Calu3 (cell line): ENCODE measurements around the gene RABGAP1L. TPM values are rescaled to one million over a fixed set of nuclear protein-coding genes. Genes with fewer than 3 reads are reported as not detected.
"Not testable (repeated sequence)": the region's sequence is repeated elsewhere in the genome, so short reads cannot be mapped to it uniquely, and the experiment has no call there.

Experiments
- BruUV-seq: library from RNA; stranded (reverse); fragments of 400-500 nt; replicated peaks from 2 replicates; lab custom pipeline; 2021; lab: Mats Ljungman, UMichigan
- CTCF ChIA-PET: fragments of 300-600 bp; sonication (Branson Sonifier 250); formaldehyde crosslinking; loops from one replicate; lab custom pipeline; 2022; ENCODE audit warnings: antibody characterized with exemption; lab: Charles Lee
- DNase-seq: peaks from one replicate; pipeline ENCODE4 v3.0.0; 2022
- H3K27ac Mint-ChIP-seq: one replicate; pipeline ENCODE4 v1.8.0; 2022; ENCODE audit warnings: mixed read lengths; ENCODE audit not compliant: unreplicated experiment
- H3K27me3 Mint-ChIP-seq: one replicate; pipeline ENCODE4 v1.8.0; 2022; ENCODE audit warnings: mixed read lengths; ENCODE audit not compliant: unreplicated experiment
- H3K36me3 Mint-ChIP-seq: one replicate; pipeline ENCODE4 v1.8.0; 2022; ENCODE audit warnings: mild to moderate bottlenecking, moderate library complexity, mixed read lengths; ENCODE audit not compliant: insufficient read depth, unreplicated experiment
- H3K4me1 Mint-ChIP-seq: one replicate; pipeline ENCODE4 v1.8.0; 2022; ENCODE audit warnings: mild to moderate bottlenecking, low read depth, mixed read lengths; ENCODE audit not compliant: unreplicated experiment
- H3K4me3 Mint-ChIP-seq: one replicate; pipeline ENCODE4 v1.8.0; 2022; ENCODE audit warnings: mild to moderate bottlenecking, low read depth, moderate library complexity, mixed read lengths; ENCODE audit not compliant: unreplicated experiment
- H3K9me3 Mint-ChIP-seq: one replicate; pipeline ENCODE4 v1.8.0; 2022; ENCODE audit warnings: low read depth, mixed read lengths; ENCODE audit not compliant: unreplicated experiment
- intact Hi-C: fragments of 100-400 bp; cut with micrococcal nuclease; formaldehyde crosslinking; loops from one replicate; pipeline ENCODE4 v1.10.0; 2022; ENCODE audit not compliant: unreplicated experiment
- total RNA-seq: library from RNA; stranded (reverse); gene quantifications from 2 replicates; pipeline ENCODE4 v1.2.3, GENCODE V29; 2022
- TF ChIP-seq, protein P1 (sequence below): fragments of 200-600 bp; IDR thresholded peaks from one replicate; pipeline ENCODE4 v1.8.0; 2022; ENCODE audit warnings: antibody characterized with exemption; ENCODE audit not compliant: unreplicated experiment

Gene RABGAP1L
- total RNA-seq, 1 experiment from 2014 or later = 135 TPM

DNA sequence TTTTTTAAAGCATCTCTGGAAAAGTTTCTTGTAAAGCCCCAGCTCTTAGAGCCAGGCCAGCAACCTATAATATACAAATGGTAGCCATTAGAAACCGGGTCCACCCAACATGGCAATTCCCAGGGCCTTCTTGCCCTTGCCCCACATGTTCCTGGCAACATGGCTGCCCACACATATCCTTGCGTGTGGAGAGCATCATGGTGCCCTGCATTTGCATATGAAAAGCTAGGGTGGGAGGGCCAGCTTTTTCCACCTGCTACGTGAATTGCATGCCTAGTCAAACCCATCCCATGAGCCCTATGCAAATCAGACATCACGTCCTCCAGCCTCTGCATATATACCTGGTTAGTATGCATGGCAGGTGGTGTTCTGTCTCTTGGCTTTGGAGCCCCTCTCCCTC is 88.2 kb downstream of the RABGAP1L start:
- Mint-ChIP-seq H3K4me1 (no peaks in the 10 kb centered on the region), H3K4me3 (no peak overlapping the region), H3K27me3 (no peaks in the 10 kb centered on the region), H3K9me3 (no peaks in the 10 kb centered on the region), H3K27ac (no peak overlapping the region), H3K36me3 (no peaks in the 10 kb centered on the region)
- TF ChIP-seq, protein P1, sequence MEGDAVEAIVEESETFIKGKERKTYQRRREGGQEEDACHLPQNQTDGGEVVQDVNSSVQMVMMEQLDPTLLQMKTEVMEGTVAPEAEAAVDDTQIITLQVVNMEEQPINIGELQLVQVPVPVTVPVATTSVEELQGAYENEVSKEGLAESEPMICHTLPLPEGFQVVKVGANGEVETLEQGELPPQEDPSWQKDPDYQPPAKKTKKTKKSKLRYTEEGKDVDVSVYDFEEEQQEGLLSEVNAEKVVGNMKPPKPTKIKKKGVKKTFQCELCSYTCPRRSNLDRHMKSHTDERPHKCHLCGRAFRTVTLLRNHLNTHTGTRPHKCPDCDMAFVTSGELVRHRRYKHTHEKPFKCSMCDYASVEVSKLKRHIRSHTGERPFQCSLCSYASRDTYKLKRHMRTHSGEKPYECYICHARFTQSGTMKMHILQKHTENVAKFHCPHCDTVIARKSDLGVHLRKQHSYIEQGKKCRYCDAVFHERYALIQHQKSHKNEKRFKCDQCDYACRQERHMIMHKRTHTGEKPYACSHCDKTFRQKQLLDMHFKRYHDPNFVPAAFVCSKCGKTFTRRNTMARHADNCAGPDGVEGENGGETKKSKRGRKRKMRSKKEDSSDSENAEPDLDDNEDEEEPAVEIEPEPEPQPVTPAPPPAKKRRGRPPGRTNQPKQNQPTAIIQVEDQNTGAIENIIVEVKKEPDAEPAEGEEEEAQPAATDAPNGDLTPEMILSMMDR = no peak
- CTCF ChIA-PET = no interaction called here
- DNase-seq = no peak
- intact Hi-C loops = no loop called here
- BruUV-seq = no TSS peak

DNA sequence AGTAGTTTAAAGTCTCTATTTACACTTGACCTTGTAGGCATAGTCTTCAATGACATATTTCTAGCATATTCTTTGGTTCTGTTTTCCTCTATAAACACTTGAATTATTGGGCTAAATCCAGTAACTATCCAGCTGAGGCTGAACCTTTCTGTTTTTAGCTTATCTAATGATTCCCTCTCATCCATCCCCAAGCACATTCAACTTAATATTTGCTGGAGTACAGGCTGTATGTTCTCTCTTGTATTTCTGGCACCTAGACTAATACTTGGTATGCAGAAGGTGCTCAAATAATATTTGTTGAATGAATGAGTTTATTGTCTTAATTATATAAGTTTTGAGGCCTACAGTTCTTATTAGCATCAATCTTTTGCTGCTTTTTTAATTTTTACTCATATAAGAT is 88.7 kb downstream of the RABGAP1L start:
- no peaks in the 10 kb centered on the region for H3K9me3 Mint-ChIP-seq
- TF ChIP-seq, protein P1 = no peak
- intact Hi-C loops = no loop called here
- no peak overlapping the region for H3K4me3 Mint-ChIP-seq
- no peak overlapping the region for H3K27ac Mint-ChIP-seq
- H3K4me1 Mint-ChIP-seq = no peaks in the 10 kb centered on the region
- BruUV-seq = no TSS peak
- no peaks in the 10 kb centered on the region for H3K36me3 Mint-ChIP-seq
- no peak for DNase-seq
- CTCF ChIA-PET = no interaction called here
- H3K27me3 Mint-ChIP-seq = no peaks in the 10 kb centered on the region

DNA sequence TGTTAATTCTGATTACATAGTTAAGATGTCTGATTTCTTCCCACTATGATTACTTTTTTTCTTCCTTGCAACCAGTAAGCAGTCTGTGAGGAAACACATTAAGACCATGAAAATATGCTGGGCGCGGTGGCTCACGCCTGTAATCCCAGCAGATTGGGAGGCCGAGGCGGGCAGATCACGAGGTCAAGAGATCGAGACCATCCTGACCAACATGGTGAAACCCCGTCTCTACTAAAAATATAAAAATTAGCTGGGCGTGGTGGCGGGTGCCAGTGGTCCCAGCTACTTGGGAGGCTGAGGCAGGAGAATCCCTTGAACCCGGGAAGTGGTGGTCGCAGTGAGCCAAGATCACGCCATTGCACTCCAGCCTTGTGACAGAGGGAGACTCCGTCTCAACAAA is 97.1 kb downstream of the RABGAP1L start:
- H3K9me3 Mint-ChIP-seq, H3K27ac Mint-ChIP-seq, DNase-seq, H3K4me3 Mint-ChIP-seq, H3K36me3 Mint-ChIP-seq, H3K27me3 Mint-ChIP-seq, BruUV-seq, H3K4me1 Mint-ChIP-seq, intact Hi-C loops, CTCF ChIA-PET: not testable (repeated sequence)

DNA sequence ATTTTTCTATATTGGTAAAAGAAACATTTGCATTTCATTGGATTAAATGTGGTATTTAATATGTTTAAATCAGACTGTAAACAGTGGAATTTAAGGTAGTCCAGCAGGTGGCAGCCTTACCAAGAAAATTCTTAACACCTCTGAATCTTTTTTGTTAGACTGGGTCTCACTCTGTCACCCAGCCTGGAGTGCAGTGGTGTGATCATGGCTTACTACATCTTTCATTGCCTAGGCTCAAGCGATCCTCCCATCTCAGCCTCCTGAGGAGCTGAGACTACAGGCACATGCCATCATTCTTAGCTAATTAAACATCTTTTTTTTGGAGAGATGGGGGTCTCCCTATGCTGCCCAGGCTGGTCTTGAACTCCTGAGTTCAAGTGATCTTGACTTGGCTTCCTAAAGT is 98.8 kb downstream of the RABGAP1L start:
- no peak overlapping the region for H3K4me3 Mint-ChIP-seq
- no peaks in the 10 kb centered on the region for H3K36me3 Mint-ChIP-seq
- no peak overlapping the region for H3K27ac Mint-ChIP-seq
- TF ChIP-seq, protein P1 = peak; percentile 71
- DNase-seq = peak; percentile 64
- intact Hi-C loops = loop anchor here (1.0 kb wide), 3 partner anchors 468 to 486 kb away; no protein-coding TSS in a partner anchor
- H3K27me3 Mint-ChIP-seq = no peaks in the 10 kb centered on the region
- H3K9me3 Mint-ChIP-seq = no peaks in the 10 kb centered on the region
- CTCF ChIA-PET = interaction anchor here (0.9 kb wide), 1 partner anchor 496 kb away, joined by 3 read pairs; no protein-coding TSS in a partner anchor
- no TSS peak for BruUV-seq
- H3K4me1 Mint-ChIP-seq = no peaks in the 10 kb centered on the region
